HG03139 (cell line): ENCODE measurements around the gene SRSF1.
A peak's percentile ranks its signal among the peaks of the same experiment; 100 is the strongest.
"Not testable (repeated sequence)": the region's sequence is repeated elsewhere in the genome, so short reads cannot be mapped to it uniquely, and the experiment has no call there.

ENCODE experiments used
- ATAC-seq: cut with Tn5 transposase; IDR thresholded peaks from one replicate; pipeline ENCODE4 v1.9.1; 2021; ENCODE audit not compliant: unreplicated experiment

Gene SRSF1, protein sequence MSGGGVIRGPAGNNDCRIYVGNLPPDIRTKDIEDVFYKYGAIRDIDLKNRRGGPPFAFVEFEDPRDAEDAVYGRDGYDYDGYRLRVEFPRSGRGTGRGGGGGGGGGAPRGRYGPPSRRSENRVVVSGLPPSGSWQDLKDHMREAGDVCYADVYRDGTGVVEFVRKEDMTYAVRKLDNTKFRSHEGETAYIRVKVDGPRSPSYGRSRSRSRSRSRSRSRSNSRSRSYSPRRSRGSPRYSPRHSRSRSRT

DNA sequence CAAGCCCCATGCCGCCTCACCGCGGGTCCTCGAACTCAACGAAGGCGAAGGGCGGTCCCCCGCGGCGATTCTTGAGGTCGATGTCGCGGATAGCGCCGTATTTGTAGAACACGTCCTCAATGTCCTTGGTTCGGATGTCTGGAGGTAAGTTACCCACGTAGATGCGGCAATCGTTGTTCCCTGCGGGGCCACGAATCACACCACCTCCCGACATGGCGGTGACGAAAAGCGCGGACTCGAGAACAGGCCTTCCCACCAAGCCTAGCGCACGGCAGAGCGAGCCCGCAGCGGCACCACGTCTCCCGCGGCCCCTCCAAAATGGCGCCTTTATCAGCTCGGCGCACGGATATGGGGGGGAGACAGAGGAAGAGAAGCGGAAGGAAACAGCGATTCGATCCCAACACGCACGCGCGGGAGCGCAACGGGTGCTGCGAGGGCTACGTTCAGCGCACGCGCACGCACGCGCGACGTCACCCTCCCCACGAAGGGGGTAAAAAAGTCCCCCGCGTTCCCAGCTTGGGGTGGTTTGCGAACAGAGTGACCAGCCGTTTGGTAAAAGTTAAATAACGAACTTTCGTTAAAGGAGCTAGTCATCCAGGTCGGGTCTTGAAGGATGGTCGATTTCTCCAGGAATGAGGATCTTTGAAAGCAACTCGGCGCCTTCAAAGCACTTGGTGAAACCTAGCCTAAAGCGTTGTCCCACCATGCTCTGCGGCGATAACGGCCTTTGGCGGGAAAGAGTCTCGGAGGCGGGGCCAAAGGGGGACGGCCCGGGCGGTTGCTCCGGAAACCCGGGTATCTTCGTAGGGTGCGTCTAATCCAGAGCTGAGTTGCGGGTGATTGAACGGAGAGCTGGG lies at the start of gene SRSF1:
TSS of gene SRSF1 (minus strand) at position 323 of the 857 bp plus-strand sequence. CDS start at position 214, 109 bp downstream.
- ATAC-seq = peak; percentile 74

DNA sequence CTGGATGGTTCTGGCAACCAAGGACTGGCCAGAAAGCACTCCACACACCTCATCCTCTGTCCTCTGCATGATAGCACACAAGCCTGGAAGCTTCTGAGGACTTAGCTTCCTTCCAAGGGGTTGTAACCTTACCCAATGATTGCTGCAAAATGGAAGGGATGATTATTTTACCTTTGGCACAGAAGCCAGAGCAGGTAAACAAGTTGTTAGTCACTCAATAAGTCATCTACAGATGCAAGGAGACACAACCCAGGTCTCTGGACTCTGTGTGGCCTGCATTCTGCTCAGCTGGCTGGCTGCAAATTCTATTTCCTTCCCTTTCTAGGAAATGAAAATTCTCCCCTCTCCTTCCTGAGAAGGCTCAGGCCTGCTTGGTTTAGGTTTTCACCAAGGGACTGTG lies 49.4 kb upstream of the SRSF1 start:
- no peak for ATAC-seq

DNA sequence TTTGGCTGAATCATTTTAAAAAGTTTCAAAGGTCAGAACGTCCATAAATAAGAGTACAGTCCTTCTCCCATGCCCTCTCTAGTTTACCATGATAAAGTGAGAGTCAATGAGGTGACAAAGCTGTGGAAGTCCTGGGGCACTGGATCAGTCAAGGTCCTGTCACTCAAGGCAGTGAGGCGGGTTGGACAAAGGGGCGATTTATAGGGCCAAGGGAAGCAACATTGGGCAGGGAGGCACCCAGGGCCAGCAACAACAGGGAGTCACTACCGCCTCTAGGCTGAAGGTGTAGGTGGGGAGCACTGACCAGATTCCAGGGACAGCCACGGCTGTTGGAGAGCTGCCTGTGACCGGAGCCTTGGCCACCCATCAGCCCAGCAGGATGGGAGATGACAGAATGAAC lies 47.6 kb upstream of the SRSF1 start:
- no peak for ATAC-seq

DNA sequence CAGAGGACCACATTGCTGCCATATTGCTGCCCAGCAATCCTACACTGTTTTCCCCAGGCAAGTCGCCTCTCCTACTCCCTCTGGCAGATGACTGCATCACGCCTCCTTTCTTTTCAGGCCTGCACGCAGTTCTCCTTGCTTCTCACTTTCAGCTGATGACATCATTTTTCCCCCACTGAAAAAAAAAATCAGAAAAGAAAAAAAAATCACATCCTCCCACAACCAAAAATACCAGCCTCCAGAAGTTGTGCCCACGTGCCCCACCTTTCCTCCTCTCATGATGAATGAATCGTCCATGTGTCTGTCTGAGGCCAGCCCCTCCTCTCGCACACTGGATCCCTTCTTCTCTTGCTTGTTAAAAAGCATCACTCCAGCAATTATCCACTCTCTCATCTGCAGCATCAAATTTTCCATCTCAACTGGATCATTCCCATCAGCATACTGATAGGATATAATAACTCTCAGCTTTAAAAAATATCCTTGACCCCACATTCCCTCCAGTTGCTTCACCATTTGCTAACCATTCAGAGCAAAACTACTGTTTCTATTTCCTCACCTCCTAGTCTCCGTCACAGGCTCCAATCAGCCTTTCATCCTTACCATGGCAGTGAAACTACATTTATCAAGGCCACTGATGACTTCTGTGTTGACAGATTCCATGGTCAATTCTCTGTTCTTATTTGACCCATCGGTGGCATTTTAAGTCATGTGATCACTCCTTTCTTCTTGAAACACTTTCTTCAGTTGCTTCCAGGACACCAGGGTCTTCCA lies 46.1 kb upstream of the SRSF1 start:
- no peak for ATAC-seq

GRCh38 chr17:58052407-58052806 lies 45.4 kb upstream of the SRSF1 start:
- ATAC-seq = no peak

DNA sequence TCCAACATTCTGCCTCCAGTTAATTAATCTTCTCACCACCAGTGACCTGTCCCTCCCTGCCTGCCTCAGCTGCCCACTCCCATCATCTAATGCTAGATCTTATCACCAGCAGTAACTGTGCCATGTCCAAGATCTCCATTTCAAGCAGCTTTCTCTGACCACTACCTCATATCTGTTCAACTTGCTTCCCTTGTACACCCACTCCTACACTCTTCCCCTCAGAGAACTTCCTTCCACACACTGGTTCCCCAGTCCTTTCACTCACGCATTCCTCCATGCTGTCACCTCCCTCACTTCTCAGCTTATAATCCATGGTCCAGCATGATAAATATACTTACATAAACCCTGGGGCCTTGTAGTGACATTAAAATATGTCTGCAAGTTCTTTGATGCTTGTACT lies 44.4 kb upstream of the SRSF1 start:
- ATAC-seq = no peak

DNA sequence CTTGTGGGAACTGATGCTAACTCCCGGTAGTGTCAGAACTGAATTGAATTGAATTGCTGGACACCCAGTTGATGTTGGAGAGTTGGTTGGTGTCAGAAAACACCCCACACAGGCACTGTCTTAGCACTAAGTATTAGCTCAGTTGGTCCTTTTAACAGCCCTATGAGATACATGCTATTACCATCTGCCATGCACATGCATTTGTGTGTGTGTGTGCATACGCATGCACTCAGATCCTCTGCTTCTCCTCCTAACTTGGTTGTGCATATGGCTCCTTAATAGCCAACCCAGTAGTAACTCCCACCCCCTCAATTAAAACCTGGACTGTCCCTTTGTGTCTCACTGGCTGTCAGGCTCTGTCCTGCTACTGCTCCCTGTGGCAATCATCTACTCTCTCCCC lies 43.9 kb upstream of the SRSF1 start:
- ATAC-seq = no peak

DNA sequence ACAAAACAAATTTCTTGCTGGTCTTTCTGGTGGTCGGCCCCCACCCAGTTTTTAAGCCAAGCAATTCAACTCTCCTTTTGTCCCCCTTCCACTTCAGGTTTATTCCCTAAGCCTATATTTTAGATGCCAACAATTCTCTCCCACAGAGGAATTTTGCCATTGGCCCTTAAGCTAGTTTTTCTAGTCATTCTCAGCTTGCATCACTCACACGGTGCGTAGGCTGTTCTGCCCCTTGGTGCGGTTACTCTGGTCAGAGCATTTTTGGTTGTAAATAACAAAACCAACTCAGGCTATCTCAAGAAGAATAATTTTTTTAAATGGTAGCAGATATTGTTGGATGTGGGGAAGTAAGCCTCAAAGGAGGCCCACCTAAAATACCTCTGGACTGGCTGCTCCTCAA lies 42.5 kb upstream of the SRSF1 start:
- no peak for ATAC-seq

- ATAC-seq = no peak
Measured at GRCh38 chr17:58047376-58048150, 40.5 kb upstream of the SRSF1 start.

- no peak for ATAC-seq
Measured at GRCh38 chr17:58046239-58047094, 39.4 kb upstream of the SRSF1 start.

DNA sequence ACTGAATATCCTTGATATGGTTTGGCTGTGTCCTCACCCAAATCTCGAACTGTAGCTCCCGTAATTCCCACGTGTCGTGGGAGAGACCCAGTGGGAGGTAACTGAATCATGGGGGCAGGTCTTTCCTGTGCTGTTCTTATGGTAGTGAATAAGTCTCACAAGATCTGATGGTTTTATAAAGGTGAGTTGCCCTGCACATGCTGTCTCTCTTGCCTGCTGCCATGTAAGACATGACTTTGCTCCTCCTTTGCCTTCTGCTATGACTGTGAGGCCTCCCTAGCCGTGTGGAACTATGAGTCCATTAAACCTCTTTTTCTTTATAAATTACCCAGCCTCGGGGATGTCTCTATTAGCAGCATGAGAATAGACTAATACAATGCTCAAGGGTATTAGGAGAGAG lies 37.2 kb upstream of the SRSF1 start:
- not testable (repeated sequence) for ATAC-seq

DNA sequence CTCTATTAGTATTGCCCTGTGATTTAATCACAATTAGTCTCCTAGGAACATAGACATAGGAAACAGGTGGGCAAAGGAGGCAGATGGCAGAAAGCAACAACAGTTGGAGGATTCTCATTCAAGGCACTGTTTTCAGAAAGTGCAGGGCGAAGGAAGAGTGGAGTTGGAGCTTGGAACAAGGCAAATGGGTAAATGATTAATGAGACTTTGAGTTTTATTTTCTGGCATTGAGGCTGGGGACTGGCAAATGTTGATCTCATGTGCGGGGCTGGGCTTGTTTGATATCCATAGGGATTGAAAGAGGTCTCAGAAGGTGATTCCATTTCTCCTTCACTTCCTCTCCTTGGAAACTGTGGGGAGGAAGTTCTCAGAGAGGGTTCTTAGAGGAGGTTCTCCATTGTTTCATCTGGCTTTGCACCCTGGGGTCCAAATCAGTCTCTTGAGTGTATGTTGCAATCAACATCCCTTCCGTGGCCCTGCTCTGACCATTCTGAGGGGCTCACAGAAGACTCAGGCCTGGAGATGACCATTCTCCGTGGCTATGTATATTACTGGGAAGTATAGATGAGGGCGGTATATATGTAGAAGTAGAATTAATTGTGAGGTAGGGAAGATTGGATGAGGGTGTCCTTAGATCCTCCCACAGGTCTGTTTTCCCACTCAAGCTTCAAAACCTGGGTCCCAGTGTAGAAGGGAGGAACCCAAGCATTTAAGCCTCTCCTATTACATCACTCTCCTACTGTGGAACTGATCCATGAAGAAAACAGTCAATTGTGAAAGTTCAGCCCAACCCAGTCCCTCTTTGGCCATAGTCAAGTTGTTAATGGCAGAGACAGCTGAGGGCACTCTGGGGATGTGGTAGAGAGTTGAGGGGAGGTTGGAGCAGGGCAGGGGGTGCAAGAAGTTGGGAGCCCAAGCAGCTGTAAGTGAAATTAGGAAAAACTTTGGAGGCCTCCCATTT lies 36.5 kb upstream of the SRSF1 start:
- no peak for ATAC-seq

DNA sequence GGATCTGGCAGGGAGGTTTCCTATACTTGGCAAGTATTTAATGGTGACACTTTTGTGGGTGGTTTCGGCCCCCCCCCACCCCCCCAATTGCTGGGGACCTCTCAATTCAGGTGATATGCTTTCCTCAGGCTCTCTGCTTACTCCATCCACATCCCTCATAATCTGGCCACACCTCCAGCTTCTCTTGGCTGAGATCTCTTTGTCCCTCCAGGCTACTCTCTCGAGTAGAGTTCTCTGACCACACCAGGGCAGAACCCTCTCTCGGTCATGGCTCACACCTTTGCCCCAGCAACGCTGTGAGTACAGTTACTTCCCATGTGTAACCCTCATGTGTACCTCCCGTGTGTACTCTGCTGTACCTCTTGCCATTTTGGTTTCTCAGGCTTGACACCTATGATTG lies 34.1 kb upstream of the SRSF1 start:
- ATAC-seq = no peak

DNA sequence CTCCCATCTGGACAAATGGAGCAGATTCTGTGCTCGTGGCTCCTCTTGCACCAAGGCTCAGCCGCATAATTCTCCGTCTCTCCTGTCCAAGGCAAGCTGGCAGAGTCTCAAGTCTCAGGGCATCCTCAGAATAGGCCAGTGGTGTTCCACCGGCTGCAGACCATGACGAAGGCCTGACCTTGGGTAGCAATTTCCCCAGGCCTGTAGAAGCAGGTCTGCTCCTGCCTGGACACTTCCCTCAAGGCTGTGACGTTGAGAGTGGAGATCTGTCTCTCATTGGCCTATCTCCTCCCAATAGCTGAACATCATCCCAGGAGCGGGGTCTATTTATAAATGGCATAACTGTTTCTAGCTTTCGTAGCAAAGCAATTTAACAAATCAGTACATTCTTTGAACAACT lies 33.3 kb upstream of the SRSF1 start:
- no peak for ATAC-seq

DNA sequence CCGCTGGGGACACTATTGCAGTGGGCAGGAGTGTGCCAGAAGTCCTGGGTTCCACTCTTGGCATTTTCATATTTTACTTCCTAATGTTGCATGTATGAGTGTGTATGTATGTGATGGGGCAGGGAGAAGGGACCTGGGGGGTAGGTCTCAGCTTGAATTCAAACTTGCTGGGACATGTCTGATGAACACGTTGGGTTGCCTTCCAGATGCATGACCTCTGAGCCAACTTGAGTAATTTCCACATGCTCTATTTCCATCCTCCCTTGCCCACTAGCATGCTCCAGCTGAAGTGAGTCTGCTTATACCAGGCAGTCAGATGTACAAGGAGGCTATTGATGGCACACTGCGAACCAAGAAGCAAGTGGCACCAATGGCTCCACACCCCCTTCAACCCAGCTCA lies 32.9 kb upstream of the SRSF1 start:
- ATAC-seq = no peak

GRCh38 chr17:58032691-58033415 lies 25.8 kb upstream of the SRSF1 start:
- no peak for ATAC-seq

- no peak for ATAC-seq
Measured at GRCh38 chr17:58028578-58028977, 21.5 kb upstream of the SRSF1 start.

DNA sequence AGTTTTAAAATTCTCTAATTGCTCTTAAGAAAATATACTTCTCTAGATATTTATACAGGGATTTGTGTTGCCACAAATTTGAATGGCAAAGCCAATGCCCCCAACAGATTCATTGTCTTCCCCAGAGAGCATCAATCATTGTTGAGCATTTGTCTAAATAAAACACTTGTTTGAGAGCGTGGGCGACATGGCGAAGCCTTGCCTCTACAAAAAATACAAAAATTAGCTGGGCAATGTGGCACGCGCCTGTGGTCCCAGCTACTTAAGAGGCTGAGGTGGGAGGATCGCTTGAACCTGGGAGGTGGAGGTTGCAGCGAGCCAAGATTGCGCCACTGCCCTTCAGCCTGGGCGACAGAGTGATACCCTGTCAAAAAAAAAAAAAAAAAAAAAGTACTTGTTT lies 13.4 kb upstream of the SRSF1 start:
- no peak for ATAC-seq
